Upper lobe of left lung (tissue), 6 donors: ENCODE measurements around the gene IQSEC1. TPM values are rescaled to one million over a fixed set of nuclear protein-coding genes. Genes with fewer than 3 reads are reported as not detected.

Experiments
- ATAC-seq, 2 donors: fragments of 200-7000 bp; cut with Tn5 transposase; one replicate each; pipeline ENCODE4 v1.9.1; 2022; ENCODE audit warnings: mild to moderate bottlenecking in 2 of 2, moderate library complexity in 2 of 2; ENCODE audit not compliant: low FRiP score in 2 of 2
- DNase-seq, 2 donors: peaks; one replicate each; pipeline ENCODE4 v3.0.0-alpha.2; 2019 to 2020
- H3K27ac ChIP-seq, 4 donors: fragments of 200-600 bp; sonication (generic); one replicate each; pipeline ENCODE4 v1.5.1; 2016 to 2019
- H3K27me3 ChIP-seq, 4 donors: fragments of 200-600 bp; sonication (generic); one replicate each; pipeline ENCODE4 v1.5.1; 2017 to 2019
- H3K36me3 ChIP-seq, 4 donors: fragments of 200-600 bp; sonication (generic); one replicate each; pipeline ENCODE4 v1.5.1; 2016 to 2019
- H3K4me1 ChIP-seq, 4 donors: fragments of 200-600 bp; sonication (generic); one replicate each; pipeline ENCODE4 v1.5.1; 2018 to 2019
- H3K4me3 ChIP-seq, 4 donors: fragments of 200-600 bp; sonication (generic); one replicate each; pipeline ENCODE4 v1.5.1; 2017 to 2019; ENCODE audit warnings: mild to moderate bottlenecking in 2 of 4, moderate library complexity in 1 of 4
- H3K9me3 ChIP-seq, 4 donors: fragments of 200-600 bp; sonication (generic); one replicate each; pipeline ENCODE4 v1.5.1; 2018 to 2019
- EP300 ChIP-seq, 4 donors: sonication (generic); formaldehyde crosslinking; IDR thresholded peaks; one replicate each; pipeline ENCODE4 v1.5.1; 2017; ENCODE audit warnings: antibody characterized with exemption in 4 of 4, control low read depth in 2 of 4
- POLR2A ChIP-seq, 4 donors: fragments of 450-650 bp; IDR thresholded peaks; one replicate each; pipeline ENCODE4 v1.5.1; 2016 to 2017; ENCODE audit warnings: antibody characterized with exemption in 4 of 4, mild to moderate bottlenecking in 2 of 4
- POLR2AphosphoS5 ChIP-seq, 2 donors: sonication (generic); formaldehyde crosslinking; IDR thresholded peaks; one replicate each; pipeline ENCODE4 v1.5.1; 2017; ENCODE audit warnings: antibody characterized with exemption in 2 of 2
- WGBS, 2 donors: methylation state at CpG; one replicate each; pipeline ENCODE4 v1.1.5; 2017 to 2018; 5-methylcytosine and 5-hydroxymethylcytosine counted together
- total RNA-seq, 6 donors: library from RNA; depleted of rRNA in 4 of 6; stranded (reverse); fragments of >200 nt in 4 of 6; gene quantifications; one replicate each; pipeline versions ENCODE4 v1.1.0 to v1.2.1, GENCODE V29; 2016 to 2021
- TF ChIP-seq, protein P1 (sequence below), 6 experiments: fragments of 450-650 bp in 4 of 6; fragments of 200-600 bp in 2 of 6; sonication (generic) in 2 of 6; IDR thresholded peaks; one replicate each; pipeline ENCODE4 v1.5.1; 2016 to 2019; ENCODE audit warnings: antibody characterized with exemption in 6 of 6
- donor health status: DM: no; HTN: no; CAD: no; lungs with moderate emphysema.
- donor health status: DM: no; HTN: yes; CAD: no; lungs with severe emphysema.

The IQSEC1 gene
- total RNA-seq, 6 donors from 2014 or later, result 51.1 to 105 (median 81.0) TPM

DNA sequence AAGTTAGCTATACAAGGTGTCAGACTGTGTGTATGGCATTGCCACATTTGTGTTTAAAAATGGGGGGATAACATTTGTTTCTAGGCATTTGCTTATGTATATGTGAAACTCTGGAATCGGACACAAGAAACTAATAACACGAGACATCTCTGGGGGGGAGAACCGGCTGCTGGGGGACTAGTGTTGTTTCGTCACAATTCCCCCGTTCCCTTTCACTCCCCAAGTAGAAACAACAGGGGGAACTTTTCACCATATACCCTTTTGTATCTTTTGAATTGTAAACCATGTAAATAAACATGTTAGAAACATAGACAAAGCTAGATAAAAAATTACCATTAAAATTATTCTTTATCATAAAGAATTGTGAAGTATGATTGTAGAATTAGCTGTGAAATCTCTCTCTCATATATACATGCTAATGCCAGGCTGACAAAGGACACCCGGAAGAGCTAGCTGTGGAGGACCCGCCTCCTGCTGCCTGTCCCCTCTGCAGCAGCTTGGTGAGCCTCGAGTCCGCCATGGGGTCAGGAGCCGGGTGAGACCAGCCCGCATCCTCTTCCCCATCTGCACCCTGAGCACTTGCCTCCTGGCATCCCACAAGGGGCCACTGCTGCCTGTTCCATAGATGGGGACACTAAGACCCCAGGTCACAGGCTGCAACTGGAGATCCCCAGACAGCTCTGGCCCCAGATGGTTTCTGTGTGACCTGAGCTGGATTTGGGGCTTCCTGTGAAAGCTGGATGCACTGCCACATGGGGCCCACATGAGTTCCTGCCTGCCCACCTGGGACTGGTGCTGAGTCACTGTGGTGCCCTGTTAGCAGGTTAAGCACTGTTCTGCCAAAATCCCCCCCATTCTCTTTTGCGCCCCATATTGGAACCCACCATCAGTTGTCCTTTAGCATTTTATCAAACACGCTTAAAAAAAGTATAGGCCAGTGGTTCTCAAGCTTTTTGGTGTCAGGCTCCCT is 91.6 kb downstream of the IQSEC1 start:
- H3K36me3 ChIP-seq, result no peaks in the 10 kb centered on the region
- no peak for ATAC-seq
- TF ChIP-seq POLR2AphosphoS5 (IDR thresholded peaks at IDR 0.05) (no peak), EP300 (IDR thresholded peaks at IDR 0.05) (no peak), POLR2A (IDR thresholded peaks at IDR 0.05) (no peak)
- TF ChIP-seq, protein P1, sequence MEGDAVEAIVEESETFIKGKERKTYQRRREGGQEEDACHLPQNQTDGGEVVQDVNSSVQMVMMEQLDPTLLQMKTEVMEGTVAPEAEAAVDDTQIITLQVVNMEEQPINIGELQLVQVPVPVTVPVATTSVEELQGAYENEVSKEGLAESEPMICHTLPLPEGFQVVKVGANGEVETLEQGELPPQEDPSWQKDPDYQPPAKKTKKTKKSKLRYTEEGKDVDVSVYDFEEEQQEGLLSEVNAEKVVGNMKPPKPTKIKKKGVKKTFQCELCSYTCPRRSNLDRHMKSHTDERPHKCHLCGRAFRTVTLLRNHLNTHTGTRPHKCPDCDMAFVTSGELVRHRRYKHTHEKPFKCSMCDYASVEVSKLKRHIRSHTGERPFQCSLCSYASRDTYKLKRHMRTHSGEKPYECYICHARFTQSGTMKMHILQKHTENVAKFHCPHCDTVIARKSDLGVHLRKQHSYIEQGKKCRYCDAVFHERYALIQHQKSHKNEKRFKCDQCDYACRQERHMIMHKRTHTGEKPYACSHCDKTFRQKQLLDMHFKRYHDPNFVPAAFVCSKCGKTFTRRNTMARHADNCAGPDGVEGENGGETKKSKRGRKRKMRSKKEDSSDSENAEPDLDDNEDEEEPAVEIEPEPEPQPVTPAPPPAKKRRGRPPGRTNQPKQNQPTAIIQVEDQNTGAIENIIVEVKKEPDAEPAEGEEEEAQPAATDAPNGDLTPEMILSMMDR (IDR thresholded peaks at IDR 0.05), result no peak
- DNase-seq, result no peak
- H3K27ac ChIP-seq, result no peak overlapping the region
- H3K27me3 ChIP-seq, result no peaks in the 10 kb centered on the region
- H3K9me3 ChIP-seq, result no peaks in the 10 kb centered on the region
- WGBS, 2 donors, result 77% methylated on average over 13 of the region's 13 CpGs
- peaks cover 0 to 9% (median 8%) of the 10 kb centered on the region in 4 donors for H3K4me1 ChIP-seq
- H3K4me3 ChIP-seq, result no peak overlapping the region

DNA sequence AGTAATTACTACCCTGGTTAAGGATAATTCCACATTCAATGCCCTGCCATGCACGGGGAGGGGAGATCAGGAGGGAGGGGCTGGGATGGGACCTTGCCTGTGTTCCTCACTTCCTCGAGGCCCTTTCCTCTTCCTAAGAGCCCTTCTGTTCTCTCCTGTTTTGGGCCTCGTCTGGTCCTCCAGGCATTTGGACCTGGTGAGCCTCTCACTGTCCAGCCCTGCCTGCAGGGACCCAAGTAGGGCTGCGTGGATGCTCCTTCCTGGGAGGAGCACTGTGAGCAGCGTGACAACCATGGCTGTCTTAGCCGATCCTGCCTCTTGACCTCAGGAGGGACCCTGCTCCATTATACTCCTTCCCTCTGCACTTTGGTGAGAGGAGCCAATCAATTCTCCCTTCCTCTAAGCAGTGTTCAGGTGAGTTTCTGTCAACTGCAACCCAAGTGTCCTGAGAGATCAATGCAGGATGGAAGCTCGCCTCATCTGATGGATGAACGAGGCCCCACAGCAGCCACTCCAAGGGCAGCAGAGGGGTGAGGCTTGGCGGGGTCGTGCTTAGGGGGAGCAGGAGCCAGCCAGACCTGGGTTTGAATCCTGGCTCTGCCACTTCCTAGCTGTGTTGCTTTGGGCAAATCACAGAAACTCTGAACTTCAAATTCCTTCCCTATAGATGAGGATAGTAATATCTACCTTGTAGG is 92.5 kb downstream of the IQSEC1 start:
- Histone ChIP-seq H3K36me3 (no peaks in the 10 kb centered on the region), H3K27ac (no peak overlapping the region), H3K4me3 (no peak overlapping the region), H3K27me3 (no peaks in the 10 kb centered on the region), H3K9me3 (no peaks in the 10 kb centered on the region), H3K4me1 (peaks cover 0 to 9% (median 8%) of the 10 kb centered on the region in 4 donors)
- DNase-seq, result no peak
- WGBS, 2 donors, result 73 to 88% methylated on average over 10 of the region's 10 CpGs
- ATAC-seq, result no peak
- no peak for TF ChIP-seq POLR2AphosphoS5 (IDR thresholded peaks at IDR 0.05)

DNA sequence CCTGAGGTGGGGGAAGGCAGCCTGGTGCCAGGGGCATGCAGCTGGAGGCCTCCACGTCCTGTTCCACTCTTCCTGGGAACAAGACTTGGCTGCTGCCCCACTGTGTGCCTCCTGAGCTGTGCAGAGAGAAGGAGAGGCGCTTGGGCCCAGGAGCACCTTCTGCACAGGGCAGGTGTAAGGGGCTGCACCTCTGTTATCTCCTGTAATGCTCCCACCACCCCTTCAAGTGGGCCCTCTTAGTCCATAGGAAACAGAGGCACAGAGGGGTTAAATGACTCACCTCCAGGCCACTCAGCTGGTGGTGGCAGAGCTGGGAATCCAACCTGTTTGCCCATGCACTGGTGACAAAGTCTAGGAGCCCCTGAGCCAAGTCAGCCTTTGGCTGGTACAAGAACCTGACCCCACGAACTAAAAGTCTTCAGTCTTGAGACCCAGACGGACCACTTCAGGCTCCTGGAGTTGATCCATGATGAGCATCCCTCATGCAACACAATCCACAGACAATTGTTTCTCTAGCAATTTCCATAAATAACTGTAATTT is 93.2 kb downstream of the IQSEC1 start:
- Histone ChIP-seq H3K4me1 (peaks cover 0 to 11% (median 8%) of the 10 kb centered on the region in 4 donors), H3K4me3 (no peak overlapping the region), H3K9me3 (no peaks in the 10 kb centered on the region), H3K36me3 (no peaks in the 10 kb centered on the region), H3K27ac (no peak overlapping the region), H3K27me3 (no peaks in the 10 kb centered on the region)
- ATAC-seq, result no peak
- WGBS, 2 donors, result 76 to 78% methylated on average over 4 of the region's 4 CpGs
- no peak for DNase-seq
- TF ChIP-seq POLR2AphosphoS5 (IDR thresholded peaks at IDR 0.05) (no peak), POLR2A (IDR thresholded peaks at IDR 0.05) (no peak), EP300 (IDR thresholded peaks at IDR 0.05) (no peak)
- TF ChIP-seq, protein P1 (IDR thresholded peaks at IDR 0.05), result no peak

DNA sequence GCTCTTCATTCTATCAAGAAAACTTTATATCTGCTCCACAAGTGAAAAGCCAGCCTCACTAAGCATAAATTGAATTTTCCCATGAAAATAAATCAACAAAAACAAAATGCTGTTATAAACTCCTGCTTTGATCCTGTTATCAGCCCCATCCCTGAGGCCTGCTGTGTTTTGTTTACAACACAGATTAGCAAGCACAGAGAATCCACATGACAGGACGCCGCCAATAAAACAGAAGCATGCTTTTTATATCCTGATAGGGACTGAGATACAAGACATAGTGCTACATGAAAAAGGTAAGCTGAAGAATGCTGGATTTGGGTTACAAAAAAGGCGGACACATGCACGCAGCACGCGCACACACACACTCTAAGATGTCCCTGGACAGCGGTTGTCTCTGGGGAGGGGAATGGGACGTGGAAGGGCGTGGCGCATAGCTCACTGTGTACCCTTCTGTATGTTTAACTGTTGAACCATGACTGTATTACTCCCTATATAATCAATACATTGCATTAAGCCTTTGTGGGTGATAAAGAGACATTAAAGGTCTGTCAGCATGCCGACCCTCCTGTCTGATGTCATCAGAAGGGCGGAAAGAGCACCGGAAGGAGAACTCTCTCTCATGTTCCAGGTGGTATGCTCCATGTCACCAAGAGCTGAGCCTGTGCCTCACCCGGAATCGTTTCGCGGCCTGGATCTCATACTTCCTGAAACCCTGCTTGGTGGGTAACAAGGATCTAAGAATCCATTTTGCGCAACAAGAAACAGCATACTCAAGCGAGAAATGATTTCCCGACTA is 93.9 kb downstream of the IQSEC1 start:
- H3K4me1 ChIP-seq, result peaks cover under 1 to 17% (median 6%) of the 10 kb centered on the region in 4 donors
- H3K36me3 ChIP-seq, result no peaks in the 10 kb centered on the region
- H3K27ac ChIP-seq, result no peak overlapping the region
- TF ChIP-seq POLR2A (IDR thresholded peaks at IDR 0.05) (no peak), EP300 (IDR thresholded peaks at IDR 0.05) (no peak), POLR2AphosphoS5 (IDR thresholded peaks at IDR 0.05) (no peak)
- TF ChIP-seq, protein P1 (IDR thresholded peaks at IDR 0.05), result no peak
- DNase-seq (no peak), ATAC-seq (no peak)
- 85 to 87% methylated on average over 19 to 20 of the region's 20 CpGs for WGBS, 2 donors
- H3K4me3 ChIP-seq, result no peak overlapping the region
- no peaks in the 10 kb centered on the region for H3K9me3 ChIP-seq
- H3K27me3 ChIP-seq, result no peaks in the 10 kb centered on the region
